Measurements from ENCODE around the gene CIAO1.

DNA sequence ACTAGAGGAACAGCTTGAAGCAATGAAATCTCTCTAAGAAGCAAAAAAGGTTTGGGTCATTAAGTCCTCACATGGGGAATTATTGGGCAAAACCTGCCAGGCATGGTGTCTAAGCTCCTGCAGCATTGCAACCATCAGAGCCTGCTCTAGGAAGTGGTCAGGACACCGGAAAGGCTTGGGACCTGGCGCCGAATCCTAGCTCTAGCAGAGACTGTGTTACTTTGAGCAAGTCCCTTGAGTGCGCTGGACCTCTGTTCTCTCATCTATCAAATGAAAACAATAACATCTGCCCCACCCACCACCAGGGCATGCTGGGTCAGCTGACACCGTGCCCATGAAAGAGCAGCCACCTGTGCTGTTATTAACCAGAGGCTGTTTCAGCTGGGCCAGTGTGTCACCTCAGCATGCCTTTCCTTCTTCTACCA is 6.5 kb upstream of the CIAO1 start:
- TF ChIP-seq, protein P1, sequence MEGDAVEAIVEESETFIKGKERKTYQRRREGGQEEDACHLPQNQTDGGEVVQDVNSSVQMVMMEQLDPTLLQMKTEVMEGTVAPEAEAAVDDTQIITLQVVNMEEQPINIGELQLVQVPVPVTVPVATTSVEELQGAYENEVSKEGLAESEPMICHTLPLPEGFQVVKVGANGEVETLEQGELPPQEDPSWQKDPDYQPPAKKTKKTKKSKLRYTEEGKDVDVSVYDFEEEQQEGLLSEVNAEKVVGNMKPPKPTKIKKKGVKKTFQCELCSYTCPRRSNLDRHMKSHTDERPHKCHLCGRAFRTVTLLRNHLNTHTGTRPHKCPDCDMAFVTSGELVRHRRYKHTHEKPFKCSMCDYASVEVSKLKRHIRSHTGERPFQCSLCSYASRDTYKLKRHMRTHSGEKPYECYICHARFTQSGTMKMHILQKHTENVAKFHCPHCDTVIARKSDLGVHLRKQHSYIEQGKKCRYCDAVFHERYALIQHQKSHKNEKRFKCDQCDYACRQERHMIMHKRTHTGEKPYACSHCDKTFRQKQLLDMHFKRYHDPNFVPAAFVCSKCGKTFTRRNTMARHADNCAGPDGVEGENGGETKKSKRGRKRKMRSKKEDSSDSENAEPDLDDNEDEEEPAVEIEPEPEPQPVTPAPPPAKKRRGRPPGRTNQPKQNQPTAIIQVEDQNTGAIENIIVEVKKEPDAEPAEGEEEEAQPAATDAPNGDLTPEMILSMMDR (conservative IDR thresholded peaks at IDR 0.05 in 1 of 2, IDR thresholded peaks at IDR 0.05 in 1 of 2; ENCODE audit: low read depth in 1 of 2, low read length in 2 of 2), result no peak
- TF ChIP-seq EZH2 (IDR thresholded peaks at IDR 0.05; ENCODE audit: low read length, missing control alignments), result no peak
